H1 (cell line): Measurements from ENCODE around the gene GFM1.

Experiments
- BRCA1 ChIP-seq: IDR thresholded peaks from 2 replicates; pipeline ENCODE4 v1.6.1; 2012; ENCODE audit warnings: low read depth, low read length, improper control_type of control experiment
- CEBPB ChIP-seq: IDR thresholded peaks from 2 replicates; pipeline ENCODE4 v1.6.1; 2012; ENCODE audit warnings: low read depth, low read length
- EZH2 ChIP-seq: fragments of 200-600 bp; sonication (generic); IDR thresholded peaks from 2 replicates; pipeline ENCODE4 v1.7.1; 2012; ENCODE audit warnings: low read depth, mild to moderate bottlenecking, moderate library complexity, low read length, inconsistent platforms; ENCODE audit not compliant: severe bottlenecking
- KDM1A ChIP-seq: fragments of 200-600, 300-600 bp; sonication (generic); IDR thresholded peaks from 2 replicates; pipeline ENCODE4 v1.7.1; 2016; ENCODE audit warnings: mild to moderate bottlenecking, low read length, borderline replicate concordance
- NANOG ChIP-seq: IDR thresholded peaks from 2 replicates; pipeline ENCODE4 v1.6.1; 2011; ENCODE audit warnings: low read length, low read depth, mild to moderate bottlenecking, inconsistent platforms; ENCODE audit not compliant: insufficient read depth, poor library complexity, severe bottlenecking
- POLR2A ChIP-seq, 2 experiments: IDR thresholded peaks; 1 replicate in 1 of 2; 2 replicates in 1 of 2; pipeline ENCODE4 v1.6.1; 2011; ENCODE audit warnings: low read depth in 2 of 2, low read length in 2 of 2, mild to moderate bottlenecking in 2 of 2; ENCODE audit errors: control extremely low read depth in 1 of 2
- RAD21 ChIP-seq, 2 experiments: IDR thresholded peaks in 1 of 2; conservative IDR thresholded peaks in 1 of 2; 2 replicates each; pipeline ENCODE4 v1.6.1; 2011; ENCODE audit warnings: low read depth in 2 of 2, low read length in 2 of 2, improper control_type of control experiment in 1 of 2, inconsistent platforms in 1 of 2, mild to moderate bottlenecking in 1 of 2, moderate library complexity in 1 of 2
- SP1 ChIP-seq: IDR thresholded peaks from 2 replicates; pipeline ENCODE4 v1.6.1; 2011; ENCODE audit warnings: low read depth, low read length
- TAF1 ChIP-seq: IDR thresholded peaks from 2 replicates; pipeline ENCODE4 v1.6.1; 2011; ENCODE audit warnings: mild to moderate bottlenecking, low read depth, low read length
- TEAD4 ChIP-seq: IDR thresholded peaks from 2 replicates; pipeline ENCODE4 v1.6.1; 2012; ENCODE audit warnings: low read depth, low read length, inconsistent platforms, mixed read lengths
- TF ChIP-seq, protein P1 (sequence below), 3 experiments: IDR thresholded peaks; 1 replicate in 2 of 3; 2 replicates in 1 of 3; pipeline versions ENCODE4 v1.5.1 to v1.6.1; 2011; ENCODE audit warnings: low read length in 3 of 3, mild to moderate bottlenecking in 3 of 3, inconsistent platforms in 2 of 3, low read depth in 1 of 3, moderate library complexity in 1 of 3; ENCODE audit not compliant: insufficient read depth in 1 of 3; ENCODE audit errors: control extremely low read depth in 1 of 3
- TF ChIP-seq, protein P2 (sequence below): IDR thresholded peaks from 2 replicates; pipeline ENCODE4 v1.6.1; 2012; ENCODE audit warnings: inconsistent platforms
- TF ChIP-seq, protein P3 (sequence below): IDR thresholded peaks from 2 replicates; pipeline ENCODE4 v1.6.1; 2011; ENCODE audit warnings: low read length, improper control_type of control experiment
- TF ChIP-seq, protein P4 (sequence below): IDR thresholded peaks from 2 replicates; pipeline ENCODE4 v1.6.1; 2011; ENCODE audit warnings: low read depth, mild to moderate bottlenecking, low read length; ENCODE audit not compliant: insufficient read depth

DNA sequence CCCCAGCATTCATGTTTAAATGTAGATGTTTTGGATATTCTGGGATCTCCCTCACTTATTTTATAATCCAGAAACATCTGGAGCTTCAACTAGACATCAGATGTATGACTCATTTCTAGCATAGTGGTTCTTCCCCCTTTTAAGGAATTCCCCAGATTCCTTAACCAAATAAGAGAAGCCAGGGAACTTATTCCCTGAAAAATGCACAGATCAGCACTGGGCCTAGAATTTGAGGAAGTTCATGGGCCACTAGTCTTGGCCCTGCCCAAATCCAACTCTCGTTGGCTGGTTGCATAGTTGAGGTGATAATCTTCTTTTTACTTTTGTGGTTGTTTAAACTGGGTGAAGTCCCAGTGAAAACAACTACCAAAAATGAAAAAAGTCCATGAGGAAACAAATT, 67.6 kb downstream of the GFM1 start:
- TF ChIP-seq, protein P1, sequence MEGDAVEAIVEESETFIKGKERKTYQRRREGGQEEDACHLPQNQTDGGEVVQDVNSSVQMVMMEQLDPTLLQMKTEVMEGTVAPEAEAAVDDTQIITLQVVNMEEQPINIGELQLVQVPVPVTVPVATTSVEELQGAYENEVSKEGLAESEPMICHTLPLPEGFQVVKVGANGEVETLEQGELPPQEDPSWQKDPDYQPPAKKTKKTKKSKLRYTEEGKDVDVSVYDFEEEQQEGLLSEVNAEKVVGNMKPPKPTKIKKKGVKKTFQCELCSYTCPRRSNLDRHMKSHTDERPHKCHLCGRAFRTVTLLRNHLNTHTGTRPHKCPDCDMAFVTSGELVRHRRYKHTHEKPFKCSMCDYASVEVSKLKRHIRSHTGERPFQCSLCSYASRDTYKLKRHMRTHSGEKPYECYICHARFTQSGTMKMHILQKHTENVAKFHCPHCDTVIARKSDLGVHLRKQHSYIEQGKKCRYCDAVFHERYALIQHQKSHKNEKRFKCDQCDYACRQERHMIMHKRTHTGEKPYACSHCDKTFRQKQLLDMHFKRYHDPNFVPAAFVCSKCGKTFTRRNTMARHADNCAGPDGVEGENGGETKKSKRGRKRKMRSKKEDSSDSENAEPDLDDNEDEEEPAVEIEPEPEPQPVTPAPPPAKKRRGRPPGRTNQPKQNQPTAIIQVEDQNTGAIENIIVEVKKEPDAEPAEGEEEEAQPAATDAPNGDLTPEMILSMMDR (IDR thresholded peaks at IDR 0.05; ENCODE audit: control extremely low read depth in 1 of 3, insufficient read depth in 1 of 3, low read depth in 1 of 3, low read length in 3 of 3), result no peak
- no peak for TF ChIP-seq POLR2A (IDR thresholded peaks at IDR 0.05; ENCODE audit: control extremely low read depth in 1 of 2, low read depth in 2 of 2, low read length in 2 of 2)
- TF ChIP-seq BRCA1, result no peak
- no peak for TF ChIP-seq RAD21 (IDR thresholded peaks at IDR 0.05 in 1 of 2, conservative IDR thresholded peaks at IDR 0.05 in 1 of 2; ENCODE audit: low read depth in 2 of 2, low read length in 2 of 2)
- TF ChIP-seq, protein P2, sequence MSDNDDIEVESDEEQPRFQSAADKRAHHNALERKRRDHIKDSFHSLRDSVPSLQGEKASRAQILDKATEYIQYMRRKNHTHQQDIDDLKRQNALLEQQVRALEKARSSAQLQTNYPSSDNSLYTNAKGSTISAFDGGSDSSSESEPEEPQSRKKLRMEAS, result no peak
- no peak for TF ChIP-seq TAF1
- TF ChIP-seq, protein P3, sequence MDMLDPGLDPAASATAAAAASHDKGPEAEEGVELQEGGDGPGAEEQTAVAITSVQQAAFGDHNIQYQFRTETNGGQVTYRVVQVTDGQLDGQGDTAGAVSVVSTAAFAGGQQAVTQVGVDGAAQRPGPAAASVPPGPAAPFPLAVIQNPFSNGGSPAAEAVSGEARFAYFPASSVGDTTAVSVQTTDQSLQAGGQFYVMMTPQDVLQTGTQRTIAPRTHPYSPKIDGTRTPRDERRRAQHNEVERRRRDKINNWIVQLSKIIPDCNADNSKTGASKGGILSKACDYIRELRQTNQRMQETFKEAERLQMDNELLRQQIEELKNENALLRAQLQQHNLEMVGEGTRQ, result no peak
- no peak for TF ChIP-seq NANOG
- no peak for TF ChIP-seq CEBPB
- TF ChIP-seq KDM1A, result no peak
- no peak for TF ChIP-seq SP1
- TF ChIP-seq TEAD4, result no peak
- no peak for TF ChIP-seq EZH2
- TF ChIP-seq, protein P4, sequence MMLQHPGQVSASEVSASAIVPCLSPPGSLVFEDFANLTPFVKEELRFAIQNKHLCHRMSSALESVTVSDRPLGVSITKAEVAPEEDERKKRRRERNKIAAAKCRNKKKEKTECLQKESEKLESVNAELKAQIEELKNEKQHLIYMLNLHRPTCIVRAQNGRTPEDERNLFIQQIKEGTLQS, result no peak
